ENCODE data around the gene CAMKK1.

Gene CAMKK1

DNA sequence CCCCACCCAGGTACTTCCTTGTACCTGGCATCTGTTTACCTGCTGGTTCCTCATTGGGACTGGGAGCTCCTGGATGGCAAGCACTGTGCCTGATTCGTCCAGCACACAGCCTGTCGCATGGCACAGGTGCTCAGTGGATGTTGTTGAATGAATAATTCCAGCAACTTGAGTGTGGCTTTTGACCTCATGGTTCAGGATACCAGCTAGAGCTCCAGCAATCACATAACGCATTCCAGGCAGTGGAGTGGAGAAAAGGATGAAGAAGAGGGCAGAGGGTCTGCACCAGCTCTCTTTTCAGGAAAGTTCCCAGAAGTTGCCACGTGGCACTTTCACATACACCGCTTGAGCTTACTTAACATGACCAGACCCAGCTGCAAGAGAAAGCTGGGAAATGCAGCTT is 1.3 kb upstream of the CAMKK1 start:
- Histone ChIP-seq H3K36me3 (peaks cover 41% of the 10 kb centered on the region), H3K4me3 (ENCODE audit: low read depth in 1 of 2, low read length in 1 of 2) (peak overlapping the region; percentile 77 to 98), H3K4me1 (ENCODE audit: control insufficient read depth in 1 of 2, insufficient read depth in 1 of 2, low read depth in 1 of 2, low read length in 1 of 2) (peaks cover 37 to 61% of the 10 kb centered on the region in 2 experiments), H3K27me3 (peaks cover 5% of the 10 kb centered on the region), H3K27ac (peak overlapping the region; percentile 87), H3K9me3 (no peaks in the 10 kb centered on the region)
- TF ChIP-seq, protein P1, sequence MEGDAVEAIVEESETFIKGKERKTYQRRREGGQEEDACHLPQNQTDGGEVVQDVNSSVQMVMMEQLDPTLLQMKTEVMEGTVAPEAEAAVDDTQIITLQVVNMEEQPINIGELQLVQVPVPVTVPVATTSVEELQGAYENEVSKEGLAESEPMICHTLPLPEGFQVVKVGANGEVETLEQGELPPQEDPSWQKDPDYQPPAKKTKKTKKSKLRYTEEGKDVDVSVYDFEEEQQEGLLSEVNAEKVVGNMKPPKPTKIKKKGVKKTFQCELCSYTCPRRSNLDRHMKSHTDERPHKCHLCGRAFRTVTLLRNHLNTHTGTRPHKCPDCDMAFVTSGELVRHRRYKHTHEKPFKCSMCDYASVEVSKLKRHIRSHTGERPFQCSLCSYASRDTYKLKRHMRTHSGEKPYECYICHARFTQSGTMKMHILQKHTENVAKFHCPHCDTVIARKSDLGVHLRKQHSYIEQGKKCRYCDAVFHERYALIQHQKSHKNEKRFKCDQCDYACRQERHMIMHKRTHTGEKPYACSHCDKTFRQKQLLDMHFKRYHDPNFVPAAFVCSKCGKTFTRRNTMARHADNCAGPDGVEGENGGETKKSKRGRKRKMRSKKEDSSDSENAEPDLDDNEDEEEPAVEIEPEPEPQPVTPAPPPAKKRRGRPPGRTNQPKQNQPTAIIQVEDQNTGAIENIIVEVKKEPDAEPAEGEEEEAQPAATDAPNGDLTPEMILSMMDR (IDR thresholded peaks at IDR 0.05): no peak

DNA sequence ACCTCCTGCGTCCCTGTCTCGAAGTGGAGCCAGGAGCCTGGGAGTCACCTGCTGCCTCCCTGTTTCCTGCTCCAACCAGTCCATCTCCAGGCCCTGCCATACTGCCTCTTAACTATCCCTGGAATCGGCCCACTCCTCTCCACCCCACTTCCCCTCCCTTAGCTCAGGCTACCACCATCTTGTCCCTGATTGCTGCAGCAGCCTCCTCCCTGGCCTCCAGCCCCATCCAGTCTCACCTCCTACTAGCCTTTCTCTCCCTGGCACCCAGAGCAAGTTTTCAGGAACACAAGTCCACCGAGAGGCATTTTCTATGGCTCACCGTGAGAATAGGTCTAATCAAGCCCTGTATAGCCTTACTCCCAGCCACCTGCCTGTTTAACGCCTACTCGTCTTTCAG is 865 bp upstream of the CAMKK1 start:
- TF ChIP-seq, protein P1 (IDR thresholded peaks at IDR 0.05): no peak
- peak overlapping the region; percentile 77 to 98 for H3K4me3 ChIP-seq (ENCODE audit: low read depth in 1 of 2, low read length in 1 of 2)
- peaks cover 36% of the 10 kb centered on the region for H3K36me3 ChIP-seq
- peaks cover 37 to 65% of the 10 kb centered on the region in 2 experiments for H3K4me1 ChIP-seq (ENCODE audit: control insufficient read depth in 1 of 2, insufficient read depth in 1 of 2, low read depth in 1 of 2, low read length in 1 of 2)
- no peaks in the 10 kb centered on the region for H3K9me3 ChIP-seq
- peaks cover 5% of the 10 kb centered on the region for H3K27me3 ChIP-seq
- H3K27ac ChIP-seq: peak overlapping the region; percentile 87

DNA sequence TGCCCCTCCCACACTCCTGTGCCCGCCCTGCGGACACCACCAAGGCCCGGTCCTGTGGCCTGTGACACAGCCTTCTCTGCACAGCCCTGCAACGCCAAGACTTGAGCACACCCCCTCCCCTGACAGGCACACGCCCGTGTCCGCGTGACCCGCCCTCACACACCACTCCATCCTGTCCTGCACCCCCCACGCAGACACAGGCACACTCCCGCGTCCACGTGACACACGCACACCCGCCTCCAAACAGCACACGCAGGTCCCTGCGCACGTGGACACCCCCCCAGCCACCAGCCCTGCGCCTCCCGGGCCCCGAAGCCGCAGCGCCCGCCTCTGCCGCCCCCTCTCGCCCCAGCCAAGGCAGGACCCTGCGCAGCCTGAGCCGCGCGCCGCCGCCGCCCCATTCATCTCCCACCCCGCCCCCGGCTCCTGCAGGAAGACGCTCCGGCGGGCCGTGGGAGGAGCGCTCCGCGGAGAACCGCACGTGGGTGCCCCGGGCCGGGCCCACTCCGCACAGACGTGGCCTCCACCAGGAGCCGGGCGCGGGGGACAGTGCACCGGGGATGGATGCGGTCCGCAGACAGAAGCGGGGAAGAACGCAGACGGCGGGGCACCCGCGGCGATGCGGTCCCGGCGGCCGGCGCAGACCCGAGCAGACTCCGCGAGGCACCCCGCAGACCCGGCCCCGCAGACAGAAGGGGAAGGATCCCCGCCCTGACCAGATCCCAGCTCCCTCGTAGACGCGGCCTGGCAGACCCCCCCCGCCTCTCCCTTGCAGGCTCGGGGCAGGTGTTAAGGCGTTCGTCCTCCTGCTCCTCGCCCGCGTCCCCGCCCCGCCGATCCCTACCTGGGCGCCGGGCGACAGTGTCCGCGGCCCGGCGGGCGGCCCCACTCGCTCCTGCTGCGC is 506 bp downstream of the CAMKK1 start:
- Histone ChIP-seq H3K27me3 (peaks cover 5% of the 10 kb centered on the region), H3K9me3 (no peaks in the 10 kb centered on the region), H3K27ac (peak overlapping the region; percentile 87), H3K4me1 (ENCODE audit: control insufficient read depth in 1 of 2, insufficient read depth in 1 of 2, low read depth in 1 of 2, low read length in 1 of 2) (peaks cover 49 to 79% of the 10 kb centered on the region in 2 experiments), H3K4me3 (ENCODE audit: low read depth in 1 of 2, low read length in 1 of 2) (peak overlapping the region; percentile 74 to 98), H3K36me3 (peaks cover 22% of the 10 kb centered on the region)
- TF ChIP-seq, protein P1 (IDR thresholded peaks at IDR 0.05): no peak

DNA sequence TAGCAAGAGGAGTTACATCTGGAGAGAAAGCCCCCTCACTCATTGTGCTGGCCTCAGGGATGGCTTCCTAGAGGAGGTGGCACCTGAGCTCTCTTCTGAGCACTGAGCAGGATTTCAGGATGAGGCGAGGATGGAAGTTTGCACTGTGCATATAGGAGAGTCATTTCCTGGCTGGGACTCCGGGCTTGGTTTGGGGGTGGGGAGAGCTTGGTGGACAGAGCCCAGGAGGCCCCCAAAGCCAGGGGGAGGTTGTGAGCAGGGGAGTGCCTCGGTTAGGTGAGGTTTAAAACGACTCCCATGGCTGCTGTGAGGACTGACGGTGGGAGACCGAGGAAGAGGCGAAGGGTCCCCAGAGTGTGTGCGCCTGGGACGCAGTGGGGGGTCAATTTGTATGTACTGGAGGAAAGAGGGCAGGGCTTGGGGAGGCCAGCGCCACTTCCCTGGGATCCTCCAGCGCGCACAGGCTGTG is 1.2 kb downstream of the CAMKK1 start:
- TF ChIP-seq, protein P1 (IDR thresholded peaks at IDR 0.05): no peak
- Histone ChIP-seq H3K9me3 (no peaks in the 10 kb centered on the region), H3K4me1 (ENCODE audit: control insufficient read depth in 1 of 2, insufficient read depth in 1 of 2, low read depth in 1 of 2, low read length in 1 of 2) (peaks cover 56 to 86% of the 10 kb centered on the region in 2 experiments), H3K27ac (peak overlapping the region; percentile 87), H3K36me3 (peaks cover 15% of the 10 kb centered on the region), H3K4me3 (ENCODE audit: low read depth in 1 of 2, low read length in 1 of 2) (peak overlapping the region; percentile 74 to 98), H3K27me3 (peaks cover 5% of the 10 kb centered on the region)

DNA sequence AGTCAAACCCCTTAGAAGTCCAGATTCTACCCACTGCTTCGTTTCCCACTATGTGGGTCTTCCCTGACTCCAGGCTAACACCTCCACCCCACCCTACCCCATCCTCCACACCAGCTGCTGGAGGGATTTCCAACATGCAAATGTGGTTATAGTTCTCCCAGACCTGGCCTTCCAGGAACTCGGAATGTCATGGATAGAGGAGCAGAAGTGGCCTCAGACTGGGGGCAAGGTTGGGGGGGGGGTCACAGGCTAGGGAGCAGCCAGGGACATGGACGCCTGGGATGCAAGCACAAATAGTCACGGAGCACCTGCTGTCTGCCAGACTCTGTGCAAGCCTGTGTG is 2.0 kb downstream of the CAMKK1 start:
- H3K4me3 ChIP-seq (ENCODE audit: low read depth in 1 of 2, low read length in 1 of 2): peak overlapping the region in 1 of 2 experiments; percentile 98
- peaks cover 5% of the 10 kb centered on the region for H3K27me3 ChIP-seq
- peaks cover 63 to 91% of the 10 kb centered on the region in 2 experiments for H3K4me1 ChIP-seq (ENCODE audit: control insufficient read depth in 1 of 2, insufficient read depth in 1 of 2, low read depth in 1 of 2, low read length in 1 of 2)
- H3K27ac ChIP-seq: no peak overlapping the region
- TF ChIP-seq, protein P1 (IDR thresholded peaks at IDR 0.05): no peak
- no peaks in the 10 kb centered on the region for H3K9me3 ChIP-seq
- peaks cover 7% of the 10 kb centered on the region for H3K36me3 ChIP-seq

Measured in neutrophil (primary cell).